HepG2 (cell line): ENCODE data around the gene SYMPK. TPM values are rescaled to one million over a fixed set of nuclear protein-coding genes. Genes with fewer than 3 reads are reported as not detected.

Experiments used
- CAMTA2 ChIP-seq: sonication (generic); formaldehyde crosslinking; IDR thresholded peaks from 2 replicates; pipeline ENCODE4 v1.4.0; 2020; ENCODE audit warnings: mild to moderate bottlenecking, missing genetic modification reagents, borderline replicate concordance
- CBFB ChIP-seq: sonication (generic); formaldehyde crosslinking; IDR thresholded peaks from 2 replicates; pipeline ENCODE4 v1.4.0; 2020; ENCODE audit warnings: missing genetic modification reagents
- CHCHD3 ChIP-seq: sonication (generic); formaldehyde crosslinking; IDR thresholded peaks from 2 replicates; pipeline ENCODE4 v1.8.0; 2022; ENCODE audit warnings: mild to moderate bottlenecking, missing genetic modification reagents, moderate library complexity
- FOXK2 ChIP-seq: fragments of 450-650 bp; IDR thresholded peaks from 2 replicates; pipeline ENCODE4 v1.6.1; 2016
- MAF1 ChIP-seq: sonication (generic); formaldehyde crosslinking; IDR thresholded peaks from 2 replicates; pipeline ENCODE4 v1.5.0; 2020; ENCODE audit warnings: missing genetic modification reagents, borderline replicate concordance
- MEIS2 ChIP-seq: sonication (generic); formaldehyde crosslinking; IDR thresholded peaks from 2 replicates; pipeline ENCODE4 v1.9.0; 2021; ENCODE audit warnings: mild to moderate bottlenecking, missing genetic modification reagents
- NCOA5 ChIP-seq: sonication (generic); formaldehyde crosslinking; IDR thresholded peaks from 2 replicates; pipeline ENCODE4 v1.4.0; 2020; ENCODE audit warnings: missing genetic modification reagents
- RAD21 ChIP-seq: fragments of 450-650 bp; formaldehyde crosslinking; IDR thresholded peaks from 2 replicates; pipeline ENCODE4 v1.5.0; 2020; ENCODE audit warnings: mild to moderate bottlenecking
- REPIN1 ChIP-seq: sonication (generic); formaldehyde crosslinking; IDR thresholded peaks from 2 replicates; pipeline ENCODE4 v1.8.0; 2022; ENCODE audit warnings: missing genetic modification reagents, low read depth, mild to moderate bottlenecking, borderline replicate concordance
- SNAPC2 ChIP-seq: sonication (generic); formaldehyde crosslinking; IDR thresholded peaks from 2 replicates; pipeline ENCODE4 v1.8.1; 2022; ENCODE audit warnings: mild to moderate bottlenecking, missing genetic modification reagents
- SNRNP70 ChIP-seq: fragments of 200-400 bp; formaldehyde crosslinking; IDR thresholded peaks from 2 replicates; pipeline ENCODE4 v1.6.1; 2017; ENCODE audit warnings: mild to moderate bottlenecking, low read depth, low read length, moderate library complexity
- SOX5 ChIP-seq: IDR thresholded peaks from 2 replicates; pipeline ENCODE4 v1.6.1; 2016; ENCODE audit warnings: borderline replicate concordance
- TAF15 ChIP-seq: fragments of 200-400 bp; formaldehyde crosslinking; IDR thresholded peaks from one replicate; pipeline ENCODE4 v1.6.1; 2018; ENCODE audit warnings: mild to moderate bottlenecking, low read depth, low read length; ENCODE audit not compliant: poor library complexity, severe bottlenecking
- TBX2 ChIP-seq: sonication (generic); formaldehyde crosslinking; IDR thresholded peaks from 2 replicates; pipeline ENCODE4 v1.5.0; 2020; ENCODE audit warnings: missing genetic modification reagents, mild to moderate bottlenecking, borderline replicate concordance
- YY1 ChIP-seq: IDR thresholded peaks from 2 replicates; pipeline ENCODE4 v1.6.1; 2011; ENCODE audit warnings: low read length, low read depth, moderate library complexity, mild to moderate bottlenecking; ENCODE audit not compliant: insufficient read depth, insufficient replicate concordance
- ZBTB20 ChIP-seq: sonication (generic); formaldehyde crosslinking; IDR thresholded peaks from 2 replicates; pipeline ENCODE4 v1.8.1; 2023; ENCODE audit warnings: missing genetic modification reagents, low read depth, mild to moderate bottlenecking, borderline replicate concordance
- ZNF616 ChIP-seq: sonication (generic); formaldehyde crosslinking; IDR thresholded peaks from 2 replicates; pipeline ENCODE4 v1.5.0; 2020; ENCODE audit warnings: low read depth, mild to moderate bottlenecking, missing genetic modification reagents
- ZSCAN20 ChIP-seq: sonication (generic); formaldehyde crosslinking; IDR thresholded peaks from 2 replicates; pipeline ENCODE4 v1.4.0; 2020; ENCODE audit warnings: missing genetic modification reagents, mild to moderate bottlenecking, borderline replicate concordance
- ZSCAN29 ChIP-seq: sonication (generic); formaldehyde crosslinking; conservative IDR thresholded peaks from 2 replicates; pipeline ENCODE4 v1.4.0; 2020; ENCODE audit warnings: mild to moderate bottlenecking, missing genetic modification reagents
- polyA plus RNA-seq, 8 experiments: library from polyadenylated mRNA; depleted of rRNA in 3 of 8; stranded (reverse) in 7 of 8; unstranded in 1 of 8; fragments of >200 nt; fragmentation: Illumina TruSeq in 4 of 8; extraction: Trizol in 4 of 8; gene quantifications; 2 replicates each; pipeline versions ENCODE4 v1.2.1 to v1.2.3, GENCODE V29; 2011 to 2016; ENCODE audit warnings: low read depth in 4 of 8, missing spikeins in 1 of 8, mixed read lengths in 1 of 8; ENCODE audit not compliant: insufficient read depth in 1 of 8
- total RNA-seq, 5 experiments: library from RNA; depleted of rRNA; stranded (reverse); fragments of >200 nt; fragmentation: Illumina TruSeq; extraction: Trizol; gene quantifications; 2 replicates each; pipeline ENCODE4 v1.2.3, GENCODE V29; 2016; ENCODE audit warnings: low read depth in 1 of 5
- TF ChIP-seq, protein P1 (sequence below): sonication (generic); formaldehyde crosslinking; conservative IDR thresholded peaks from 2 replicates; pipeline ENCODE4 v1.4.0; 2020; ENCODE audit warnings: mild to moderate bottlenecking, missing genetic modification reagents, moderate library complexity
- TF ChIP-seq, protein P2 (sequence below): sonication (generic); formaldehyde crosslinking; IDR thresholded peaks from 2 replicates; pipeline ENCODE4 v1.5.1; 2020; ENCODE audit warnings: mild to moderate bottlenecking, missing genetic modification reagents

The SYMPK gene
- total and polyA plus RNA-seq, 2 of the 13 experiments (the other 11 are each of a cell fraction or from before 2014, with no cell fraction given): 21.9 to 55.7 TPM

DNA sequence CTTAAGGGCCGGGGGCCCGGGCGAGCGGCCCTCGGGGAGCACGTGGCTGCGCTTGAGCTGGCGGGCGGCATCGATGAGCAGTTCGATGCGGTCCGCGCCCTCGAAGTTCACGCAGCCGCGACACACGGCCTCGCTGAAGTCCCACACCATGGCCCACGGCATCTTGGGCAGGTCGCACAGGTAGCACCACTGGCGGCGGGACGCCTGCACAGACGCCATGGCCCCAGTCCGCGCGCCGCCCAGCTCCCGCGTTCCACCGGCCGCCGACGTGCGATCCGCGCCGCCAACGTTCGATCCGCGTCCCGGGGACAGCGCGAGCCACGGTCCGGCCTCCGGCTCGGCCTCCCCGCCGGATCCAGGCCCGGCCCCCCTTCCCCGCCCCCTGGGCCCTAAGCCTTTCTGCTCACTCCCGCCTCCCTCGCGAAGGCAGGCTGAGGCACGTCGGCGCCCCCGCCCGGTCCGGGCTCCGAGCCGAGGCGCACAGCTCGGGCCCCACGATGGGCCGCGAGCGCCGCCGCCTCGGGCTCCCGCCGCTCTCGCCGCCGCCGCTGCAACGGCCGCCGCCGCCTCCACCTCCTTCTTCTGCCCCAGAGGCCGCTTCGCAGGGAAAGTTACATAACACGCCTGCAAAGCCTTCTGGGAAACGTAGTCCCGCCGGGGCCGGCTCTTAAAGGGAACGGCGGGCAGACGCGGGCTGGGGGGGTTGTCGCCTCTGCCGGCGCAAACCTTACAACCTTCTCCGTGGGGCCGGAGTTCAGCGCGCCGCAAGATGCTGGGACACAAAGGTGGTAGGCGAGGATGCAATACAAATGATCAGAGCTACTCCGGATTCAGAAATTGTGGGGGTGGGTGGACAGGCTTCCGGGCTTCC lies 22.8 kb upstream of the SYMPK start, which contains the start of gene IRF2BP1 (continued):
- peak; percentile 75; the same call in 1 of the 2 replicates for TF ChIP-seq ZNF616 (CRISPR knock-in tag)
- TF ChIP-seq TBX2 (CRISPR knock-in tag): no peak; the same call in 1 of the 2 replicates
- no peak for TF ChIP-seq ZSCAN20
- TF ChIP-seq, protein P1, sequence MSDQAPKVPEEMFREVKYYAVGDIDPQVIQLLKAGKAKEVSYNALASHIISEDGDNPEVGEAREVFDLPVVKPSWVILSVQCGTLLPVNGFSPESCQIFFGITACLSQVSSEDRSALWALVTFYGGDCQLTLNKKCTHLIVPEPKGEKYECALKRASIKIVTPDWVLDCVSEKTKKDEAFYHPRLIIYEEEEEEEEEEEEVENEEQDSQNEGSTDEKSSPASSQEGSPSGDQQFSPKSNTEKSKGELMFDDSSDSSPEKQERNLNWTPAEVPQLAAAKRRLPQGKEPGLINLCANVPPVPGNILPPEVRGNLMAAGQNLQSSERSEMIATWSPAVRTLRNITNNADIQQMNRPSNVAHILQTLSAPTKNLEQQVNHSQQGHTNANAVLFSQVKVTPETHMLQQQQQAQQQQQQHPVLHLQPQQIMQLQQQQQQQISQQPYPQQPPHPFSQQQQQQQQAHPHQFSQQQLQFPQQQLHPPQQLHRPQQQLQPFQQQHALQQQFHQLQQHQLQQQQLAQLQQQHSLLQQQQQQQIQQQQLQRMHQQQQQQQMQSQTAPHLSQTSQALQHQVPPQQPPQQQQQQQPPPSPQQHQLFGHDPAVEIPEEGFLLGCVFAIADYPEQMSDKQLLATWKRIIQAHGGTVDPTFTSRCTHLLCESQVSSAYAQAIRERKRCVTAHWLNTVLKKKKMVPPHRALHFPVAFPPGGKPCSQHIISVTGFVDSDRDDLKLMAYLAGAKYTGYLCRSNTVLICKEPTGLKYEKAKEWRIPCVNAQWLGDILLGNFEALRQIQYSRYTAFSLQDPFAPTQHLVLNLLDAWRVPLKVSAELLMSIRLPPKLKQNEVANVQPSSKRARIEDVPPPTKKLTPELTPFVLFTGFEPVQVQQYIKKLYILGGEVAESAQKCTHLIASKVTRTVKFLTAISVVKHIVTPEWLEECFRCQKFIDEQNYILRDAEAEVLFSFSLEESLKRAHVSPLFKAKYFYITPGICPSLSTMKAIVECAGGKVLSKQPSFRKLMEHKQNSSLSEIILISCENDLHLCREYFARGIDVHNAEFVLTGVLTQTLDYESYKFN (CRISPR knock-in tag): no peak
- no peak for TF ChIP-seq CAMTA2 (CRISPR knock-in tag)
- no peak for TF ChIP-seq TAF15
- no peak for TF ChIP-seq FOXK2
- peak; percentile 25; the same call in 1 of the 2 replicates for TF ChIP-seq RAD21
- no peak for TF ChIP-seq MAF1 (CRISPR knock-in tag)
- TF ChIP-seq MEIS2: 0 out of 2 replicates have a peak, but pooled peaks have one; percentile 3
- 0 out of 2 replicates have a peak, but pooled peaks have one; percentile 68 for TF ChIP-seq CHCHD3 (CRISPR knock-in tag)
- no peak for TF ChIP-seq SNRNP70
- 0 out of 2 replicates have a peak, but pooled peaks have one; percentile 5 for TF ChIP-seq REPIN1 (CRISPR knock-in tag)
- TF ChIP-seq CBFB (CRISPR knock-in tag): no peak
- no peak for TF ChIP-seq SOX5
- TF ChIP-seq YY1: peak; percentile 75
- no peak for TF ChIP-seq ZSCAN29
- no peak for TF ChIP-seq ZBTB20 (CRISPR knock-in tag)
- no peak for TF ChIP-seq NCOA5 (CRISPR knock-in tag)
- no peak for TF ChIP-seq SNAPC2 (CRISPR knock-in tag)
- TF ChIP-seq, protein P2, sequence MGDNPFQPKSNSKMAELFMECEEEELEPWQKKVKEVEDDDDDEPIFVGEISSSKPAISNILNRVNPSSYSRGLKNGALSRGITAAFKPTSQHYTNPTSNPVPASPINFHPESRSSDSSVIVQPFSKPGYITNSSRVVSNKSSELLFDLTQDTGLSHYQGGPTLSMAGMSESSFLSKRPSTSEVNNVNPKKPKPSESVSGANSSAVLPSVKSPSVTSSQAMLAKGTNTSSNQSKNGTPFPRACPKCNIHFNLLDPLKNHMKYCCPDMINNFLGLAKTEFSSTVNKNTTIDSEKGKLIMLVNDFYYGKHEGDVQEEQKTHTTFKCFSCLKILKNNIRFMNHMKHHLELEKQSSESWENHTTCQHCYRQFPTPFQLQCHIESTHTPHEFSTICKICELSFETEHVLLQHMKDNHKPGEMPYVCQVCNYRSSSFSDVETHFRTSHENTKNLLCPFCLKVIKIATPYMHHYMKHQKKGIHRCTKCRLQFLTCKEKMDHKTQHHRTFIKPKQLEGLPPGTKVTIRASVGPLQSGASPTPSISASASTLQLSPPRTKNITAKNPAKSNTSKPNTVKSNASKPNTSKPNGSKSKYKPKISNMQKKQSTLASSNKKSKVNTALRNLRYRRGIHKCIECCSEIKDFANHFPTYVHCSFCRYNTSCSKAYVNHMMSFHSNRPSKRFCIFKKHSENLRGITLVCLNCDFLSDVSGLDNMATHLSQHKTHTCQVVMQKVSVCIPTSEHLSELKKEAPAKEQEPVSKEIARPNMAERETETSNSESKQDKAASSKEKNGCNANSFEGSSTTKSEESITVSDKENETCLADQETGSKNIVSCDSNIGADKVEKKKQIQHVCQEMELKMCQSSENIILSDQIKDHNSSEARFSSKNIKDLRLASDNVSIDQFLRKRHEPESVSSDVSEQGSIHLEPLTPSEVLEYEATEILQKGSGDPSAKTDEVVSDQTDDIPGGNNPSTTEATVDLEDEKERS (CRISPR knock-in tag): no peak
